ENCODE results near the gene DLX4.

Gene DLX4

DNA sequence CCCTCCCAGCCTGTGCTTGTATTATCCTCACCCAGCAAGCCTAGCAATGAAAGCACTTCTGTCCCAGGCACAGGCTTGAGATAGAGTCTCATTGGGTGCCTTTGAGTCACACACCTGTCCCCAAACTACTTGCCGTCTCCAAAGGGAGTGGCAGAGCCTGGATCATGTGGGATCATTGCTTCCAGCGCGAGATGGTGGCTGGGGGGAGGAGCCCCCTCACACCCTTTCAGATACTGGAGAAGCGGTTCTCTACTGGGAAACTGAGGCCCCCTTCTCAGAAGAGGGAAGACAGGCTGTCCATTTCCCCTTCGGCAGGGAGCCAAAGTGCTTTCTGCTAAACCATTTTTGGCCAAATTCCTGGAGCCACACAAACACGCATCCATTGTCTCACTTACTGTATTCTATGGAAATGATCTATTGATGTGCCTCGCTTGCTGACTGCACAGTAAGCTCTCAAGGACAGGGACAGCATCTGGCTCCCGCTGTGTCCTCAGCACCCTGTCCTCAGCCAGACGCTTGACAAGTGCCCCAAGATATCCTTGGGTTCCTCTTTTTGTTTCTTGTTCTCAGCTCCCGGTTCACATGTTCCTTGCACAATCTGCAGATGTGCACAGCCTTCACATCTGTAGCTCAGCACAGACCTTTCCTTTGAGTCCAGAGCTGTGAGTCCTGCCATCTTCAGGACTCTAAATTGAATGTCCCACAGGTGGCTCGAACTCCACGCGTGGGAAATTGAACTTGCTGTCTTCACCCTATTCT lies 52.0 kb downstream of the DLX4 start:
- no peak for DNase-seq

GRCh38 chr17:50021681-50022370 lies 52.8 kb downstream of the DLX4 start:
- no peak for DNase-seq

GRCh38 chr17:50022463-50023130 lies 53.6 kb downstream of the DLX4 start:
- DNase-seq: no peak

GRCh38 chr17:50023520-50023919 lies 54.5 kb downstream of the DLX4 start:
- no peak for DNase-seq
